Stimulated activated CD8-positive, alpha-beta memory T cell treated with anti-CD3 and anti-CD28 coated beads, Interleukin-12 subunit alpha, Interleukin-12 subunit beta, amount 100 ng/mL, for 24 hours (primary cell): ENCODE data around the gene NFYC.
A peak's percentile ranks its signal among the peaks of the same experiment; 100 is the strongest.

Experiments used
- DNase-seq: peaks from one replicate; pipeline ENCODE4 v3.0.0-alpha.2; 2020; ENCODE audit errors: extremely low read depth

The NFYC gene

GRCh38 chr1:40796939-40797667 lies 105.6 kb downstream of the NFYC start:
- no peak for DNase-seq

GRCh38 chr1:40797668-40798010 lies 106.1 kb downstream of the NFYC start:
- DNase-seq, result no peak

- DNase-seq, result no peak
Observed at GRCh38 chr1:40798366-40799281, 107.1 kb downstream of the NFYC start.

GRCh38 chr1:40799351-40799867 lies 107.9 kb downstream of the NFYC start:
- DNase-seq, result no peak

GRCh38 chr1:40801742-40802077 lies 110.2 kb downstream of the NFYC start:
- no peak for DNase-seq

- DNase-seq, result peak; percentile 59
Observed at GRCh38 chr1:40802078-40802741, 110.7 kb downstream of the NFYC start.

GRCh38 chr1:40802742-40803113 lies 111.2 kb downstream of the NFYC start:
- no peak for DNase-seq

GRCh38 chr1:40803447-40803846 lies 111.9 kb downstream of the NFYC start:
- no peak for DNase-seq

- no peak for DNase-seq
Observed at GRCh38 chr1:40803902-40804301, 112.4 kb downstream of the NFYC start.

- DNase-seq, result no peak
Observed at GRCh38 chr1:40806240-40806639, 114.7 kb downstream of the NFYC start.

GRCh38 chr1:40806731-40807695 lies 115.5 kb downstream of the NFYC start:
- DNase-seq, result no peak

- no peak for DNase-seq
Observed at GRCh38 chr1:40808002-40808401, 116.5 kb downstream of the NFYC start.

GRCh38 chr1:40808444-40808843 lies 116.9 kb downstream of the NFYC start:
- DNase-seq, result no peak

- DNase-seq, result no peak
Observed at GRCh38 chr1:40808909-40809308, 117.4 kb downstream of the NFYC start.

GRCh38 chr1:40810927-40811326 lies 119.4 kb downstream of the NFYC start:
- DNase-seq, result no peak

- DNase-seq, result no peak
Observed at GRCh38 chr1:40815420-40815819, 123.9 kb downstream of the NFYC start.

GRCh38 chr1:40817791-40818263 lies 126.3 kb downstream of the NFYC start:
- no peak for DNase-seq

- DNase-seq, result peak; percentile 64
Observed at GRCh38 chr1:40818264-40818961, 126.9 kb downstream of the NFYC start.

- DNase-seq, result no peak
Observed at GRCh38 chr1:40819101-40819500, 127.6 kb downstream of the NFYC start.

- DNase-seq, result no peak
Observed at GRCh38 chr1:40820251-40820797, 128.8 kb downstream of the NFYC start.
